GM23338 (cell line): ENCODE results near the gene PPP1R9B. TPM values are rescaled to one million over a fixed set of nuclear protein-coding genes. Genes with fewer than 3 reads are reported as not detected.

Source experiments
- EZH2 ChIP-seq: fragments of 200-600 bp; sonication (generic); IDR thresholded peaks from one replicate; pipeline ENCODE4 v1.8.0; 2017; ENCODE audit warnings: antibody characterized with exemption, mild to moderate bottlenecking, low read depth; ENCODE audit not compliant: unreplicated experiment
- JUNB ChIP-seq: IDR thresholded peaks from one replicate; pipeline ENCODE4 v1.6.1; 2016; ENCODE audit warnings: antibody characterized with exemption; ENCODE audit not compliant: unreplicated experiment
- REST ChIP-seq: IDR thresholded peaks from one replicate; pipeline ENCODE4 v1.6.1; 2018; ENCODE audit warnings: antibody characterized with exemption; ENCODE audit not compliant: unreplicated experiment
- STAT1 ChIP-seq: IDR thresholded peaks from one replicate; pipeline ENCODE4 v1.6.1; 2016; ENCODE audit warnings: antibody characterized with exemption; ENCODE audit not compliant: unreplicated experiment
- ZNF114 ChIP-seq: fragments of 250-450 bp; sonication (Bioruptor Pico); IDR thresholded peaks from 2 replicates; pipeline ENCODE4 v1.5.0; 2020; ENCODE audit warnings: mild to moderate bottlenecking, moderate library complexity
- ZNF331 ChIP-seq: fragments of 250-450 bp; sonication (Bioruptor Pico); IDR thresholded peaks from 2 replicates; pipeline ENCODE4 v1.5.0; 2020; ENCODE audit warnings: low read depth, mild to moderate bottlenecking, moderate library complexity
- ZNF462 ChIP-seq: fragments of 250-450 bp; sonication (Bioruptor Pico); IDR thresholded peaks from 2 replicates; pipeline ENCODE4 v1.5.0; 2020; ENCODE audit warnings: mild to moderate bottlenecking, moderate library complexity
- polyA plus RNA-seq: library from polyadenylated mRNA; unstranded; fragments of >200 nt; fragmentation: Nextera tagmentation; extraction: Ambion mirVana; gene quantifications from 2 replicates; pipeline ENCODE4 v1.2.1, GENCODE V29; 2016
- total RNA-seq: library from RNA; depleted of rRNA; stranded (reverse); fragments of >200 nt; shearing (Covaris generic); gene quantifications from 2 replicates; pipeline ENCODE4 v1.2.3, GENCODE V29; 2014

PPP1R9B gene
- total and polyA plus RNA-seq, 2 experiments from 2014 or later: 2.1 to 10.5 TPM

DNA sequence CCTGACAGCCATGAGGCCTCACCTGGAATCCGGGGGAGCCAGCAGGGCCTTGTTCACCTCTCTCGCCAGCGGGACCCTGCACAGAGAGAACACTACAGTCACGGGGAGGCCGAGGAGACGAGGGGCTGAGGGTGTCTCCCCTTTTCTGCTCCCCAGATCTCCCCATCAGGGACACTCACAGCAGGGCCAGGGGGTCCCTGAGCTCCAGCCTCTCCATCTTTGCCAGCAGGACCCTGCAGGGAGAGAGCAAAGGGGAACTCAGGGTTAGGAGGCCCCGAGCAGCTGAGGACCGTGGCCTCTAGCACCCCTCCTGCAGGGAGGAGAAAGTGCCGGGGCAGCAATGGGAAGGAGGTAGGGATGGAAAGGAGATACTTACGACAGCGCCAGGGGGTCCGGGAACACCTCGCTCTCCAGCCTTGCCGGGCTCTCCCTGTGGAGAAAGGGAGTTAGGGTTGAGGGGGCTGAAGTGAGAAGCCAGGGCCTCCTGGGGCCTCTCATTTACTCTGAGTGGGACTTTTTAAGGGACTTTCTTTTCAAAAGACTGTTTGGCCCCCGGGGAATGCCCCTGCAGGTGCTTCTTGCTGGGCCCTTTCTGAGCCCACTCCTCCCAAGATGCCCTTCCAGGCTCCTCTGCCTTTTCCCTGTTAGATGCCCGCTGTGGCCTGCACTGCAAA is 42.3 kb upstream of the PPP1R9B start (continued):
- TF ChIP-seq REST (no peak), ZNF462 (no peak), STAT1 (no peak), ZNF114 (CRISPR knock-in tag) (no peak), JUNB (no peak), ZNF331 (no peak), EZH2 (no peak)
